Stimulated activated CD4-positive, alpha-beta T cell treated with anti-CD3 and anti-CD28 coated beads, Interleukin-12 subunit alpha, Interleukin-12 subunit beta, amount 100 ng/mL, for 24 hours (primary cell): ENCODE measurements around the gene SYNE3.

ENCODE experiments used
- DNase-seq, 2 experiments: peaks; one replicate each; pipeline ENCODE4 v3.0.0-alpha.2; 2020; ENCODE audit warnings: low read depth in 2 of 2

Gene SYNE3

DNA sequence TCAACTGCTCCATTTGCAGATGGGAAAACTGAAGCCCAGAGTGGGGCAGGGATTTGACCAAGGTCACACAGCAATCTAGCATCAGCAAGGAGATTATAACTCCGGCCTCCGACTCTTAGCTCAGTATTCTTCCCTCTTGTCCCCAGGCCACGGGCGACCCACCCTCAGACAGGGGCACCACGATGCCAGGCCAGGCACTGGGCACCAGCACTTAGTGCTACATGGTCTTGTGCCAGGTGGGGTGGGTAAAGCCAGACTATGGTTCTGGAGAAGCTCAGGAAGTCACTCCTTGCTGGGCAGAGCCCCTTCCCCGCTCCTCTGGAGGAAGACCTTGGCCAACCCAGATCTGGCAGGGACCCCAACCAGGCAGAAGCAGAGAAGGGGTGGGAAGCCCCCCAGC lies 41.5 kb downstream of the SYNE3 start:
- DNase-seq: no peak

GRCh38 chr14:95474486-95474885 lies 42.0 kb downstream of the SYNE3 start:
- no peak for DNase-seq

- no peak for DNase-seq
Measured at GRCh38 chr14:95472819-95473251, 43.6 kb downstream of the SYNE3 start.

DNA sequence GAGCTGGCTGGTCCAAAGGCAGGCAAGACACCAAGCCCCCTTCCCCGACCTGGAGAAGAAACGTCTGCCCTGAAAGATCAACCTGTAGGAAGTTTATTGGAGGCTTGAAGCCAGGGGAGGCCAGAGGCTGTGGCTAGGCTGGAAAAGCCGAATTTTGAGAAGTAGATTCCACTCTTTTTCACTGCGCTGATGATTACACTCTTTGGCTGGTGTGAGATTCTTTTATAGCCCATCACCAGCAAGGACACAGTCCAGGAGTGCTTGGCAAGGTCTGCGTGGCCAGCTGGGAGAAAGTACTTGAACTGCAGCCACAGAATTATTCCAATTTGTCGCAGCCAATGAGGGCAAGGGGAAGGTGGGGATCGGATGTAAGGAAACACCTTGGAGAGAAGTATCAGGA lies 45.0 kb downstream of the SYNE3 start:
- no peak for DNase-seq

DNA sequence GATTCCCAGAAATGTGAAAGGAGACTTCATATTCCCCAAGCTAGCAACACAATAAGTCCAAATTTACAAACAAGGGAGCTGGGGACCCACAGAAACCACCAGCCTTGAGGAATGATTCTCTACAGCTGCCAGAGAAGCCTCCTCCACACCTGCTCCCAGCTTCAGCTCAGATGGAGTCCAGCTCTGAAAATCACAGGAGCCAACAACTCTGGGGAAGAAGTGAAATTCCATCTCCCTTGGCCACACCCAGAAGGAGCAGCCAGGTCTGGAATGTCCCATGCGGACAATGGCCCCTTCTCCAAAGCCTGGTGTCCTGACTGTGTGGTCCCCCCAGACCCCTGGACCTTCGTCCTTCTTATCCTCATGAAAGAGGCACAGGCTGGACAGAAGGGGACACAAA lies 45.4 kb downstream of the SYNE3 start:
- DNase-seq: no peak

- DNase-seq: no peak
Measured at GRCh38 chr14:95469134-95469481, 47.3 kb downstream of the SYNE3 start.

DNA sequence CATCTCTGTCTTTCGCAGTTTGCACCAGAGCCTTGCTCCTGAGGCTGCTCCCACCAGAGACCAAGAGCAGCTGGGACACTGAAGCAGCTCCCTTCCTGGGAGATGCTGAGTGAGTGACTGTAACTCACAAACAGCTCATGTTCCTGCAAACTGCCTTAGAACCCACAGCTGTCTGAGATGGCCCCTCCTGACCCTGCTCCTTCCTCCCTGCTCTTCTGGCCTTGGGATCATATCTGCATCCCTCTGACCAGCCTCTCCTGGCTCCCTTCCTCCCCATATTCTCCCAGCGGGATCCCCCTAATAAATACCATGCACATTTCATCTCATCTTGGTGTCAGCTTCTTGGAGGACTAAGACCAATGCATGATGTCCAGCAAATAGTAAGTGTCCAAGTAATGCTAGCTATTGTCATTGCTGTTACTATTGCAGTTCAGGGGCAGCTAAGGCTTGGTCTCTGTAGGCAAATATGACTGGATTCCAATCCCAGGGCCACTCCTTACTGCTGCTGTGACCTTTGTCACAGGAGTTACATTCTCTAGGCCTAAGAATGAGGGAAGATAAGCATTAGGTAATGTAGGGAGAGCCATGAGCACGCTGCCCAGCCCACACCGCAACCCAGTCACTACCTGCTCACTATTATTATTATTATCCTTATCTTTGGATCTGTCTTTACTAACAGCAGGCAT lies 47.9 kb downstream of the SYNE3 start:
- DNase-seq: no peak

- DNase-seq: no peak
Measured at GRCh38 chr14:95467657-95468056, 48.8 kb downstream of the SYNE3 start.

DNA sequence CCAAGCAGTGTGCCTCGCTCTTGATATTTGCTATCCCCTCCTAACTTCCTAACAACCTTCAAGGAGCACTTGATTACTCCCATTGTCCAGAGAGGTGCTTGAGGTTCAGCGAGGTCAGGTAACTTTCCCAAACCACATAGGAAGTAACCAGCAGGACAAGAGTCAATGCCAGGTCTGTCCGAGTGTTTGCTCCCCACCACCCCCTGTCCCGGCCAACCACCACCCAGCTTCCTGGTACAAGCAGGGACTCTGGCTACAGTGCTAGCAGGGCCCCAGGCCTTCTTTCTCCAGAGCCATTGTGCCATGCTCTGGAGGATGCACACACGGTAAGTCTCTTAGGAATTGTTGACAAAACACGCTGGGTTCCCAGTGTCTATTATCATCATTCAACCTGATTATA lies 49.2 kb downstream of the SYNE3 start:
- no peak for DNase-seq
